Sigmoid colon (tissue), 7 donors: ENCODE results near the gene TNC. TPM values are rescaled to one million over a fixed set of nuclear protein-coding genes. Genes with fewer than 3 reads are reported as not detected.

Source experiments
- DNase-seq: peaks from one replicate; pipeline ENCODE4 v3.0.0-alpha.2; 2019
- H3K27ac ChIP-seq, 4 donors: fragments of 200-600 bp; sonication (generic); one replicate each; pipeline ENCODE4 v1.5.1; 2016 to 2019; ENCODE audit warnings: mild to moderate bottlenecking in 1 of 4
- H3K27me3 ChIP-seq, 3 donors: fragments of 200-600 bp; sonication (generic); one replicate each; pipeline ENCODE4 v1.5.1; 2019; ENCODE audit warnings: mild to moderate bottlenecking in 1 of 3
- H3K36me3 ChIP-seq, 4 donors: fragments of 200-600 bp; sonication (generic); one replicate each; pipeline ENCODE4 v1.5.1; 2016 to 2019
- H3K4me1 ChIP-seq, 4 donors: fragments of 200-600 bp; sonication (generic); one replicate each; pipeline ENCODE4 v1.5.1; 2017 to 2019
- H3K4me3 ChIP-seq, 4 donors: fragments of 200-600 bp; sonication (generic); one replicate each; pipeline ENCODE4 v1.5.1; 2017 to 2019; ENCODE audit warnings: mild to moderate bottlenecking in 2 of 4, moderate library complexity in 1 of 4
- H3K9me3 ChIP-seq, 4 donors: fragments of 200-600 bp in 3 of 4; sonication (generic) in 3 of 4; one replicate each; pipeline versions ENCODE4 v1.5.1 to v1.6.1; 2013 to 2019
- EP300 ChIP-seq, 4 donors: sonication (generic); formaldehyde crosslinking; IDR thresholded peaks; one replicate each; pipeline ENCODE4 v1.6.1; 2017; ENCODE audit warnings: antibody characterized with exemption in 4 of 4
- POLR2A ChIP-seq, 2 donors: fragments of 450-650 bp; IDR thresholded peaks; one replicate each; pipeline ENCODE4 v1.6.1; 2016; ENCODE audit warnings: antibody characterized with exemption in 2 of 2, mild to moderate bottlenecking in 2 of 2, moderate library complexity in 2 of 2
- POLR2AphosphoS5 ChIP-seq, 4 donors: sonication (generic); formaldehyde crosslinking; IDR thresholded peaks; one replicate each; pipeline ENCODE4 v1.6.1; 2017; ENCODE audit warnings: antibody characterized with exemption in 4 of 4
- whole genome bisulfite sequencing, 2 donors: extraction: QIAGEN DNeasy Blood & Tissue Kit; methylation state at CpG; one replicate each; pipeline ENCODE4 v1.1.7; 2013; 5-methylcytosine and 5-hydroxymethylcytosine counted together
- intact Hi-C: fragments of 100-400 bp; cut with DNase I; formaldehyde crosslinking; loops from one replicate; pipeline ENCODE4 v1.15.1; 2023
- polyA plus RNA-seq, 3 donors: library from polyadenylated mRNA; stranded (reverse); fragments of 200-250 nt; gene quantifications; one replicate each; pipeline ENCODE4 v1.2.3, GENCODE V29; 2013
- total RNA-seq, 4 donors: library from RNA; depleted of rRNA; stranded (reverse); fragments of >200 nt; gene quantifications; one replicate each; pipeline ENCODE4 v1.1.0, GENCODE V29; 2016
- TF ChIP-seq, protein P1 (sequence below), 4 experiments: fragments of 450-650 bp in 3 of 4; fragments of 200-600 bp in 1 of 4; IDR thresholded peaks; one replicate each; pipeline ENCODE4 v1.5.1; 2016 to 2019; ENCODE audit warnings: antibody characterized with exemption in 4 of 4, mild to moderate bottlenecking in 3 of 4, moderate library complexity in 2 of 4
- donor health status: healthy with polysubstance abuse.
- donor health status: Bipolar disorder and iron deficiency.
- donor health status: healthy.

TNC gene
- total and polyA plus RNA-seq, 7 donors: 0.69 to 742 (median 127) TPM

- Histone ChIP-seq H3K27me3 (no peaks in the 10 kb centered on the region), H3K36me3 (no peaks in the 10 kb centered on the region), H3K27ac (peak overlapping the region in 3 of 4 donors; percentile 18 to 85 (median 85)), H3K4me3 (no peak overlapping the region), H3K4me1 (peaks cover 0 to 50% (median 44%) of the 10 kb centered on the region in 4 donors), H3K9me3 (no peaks in the 10 kb centered on the region)
- no peak for DNase-seq
- TF ChIP-seq POLR2A (IDR thresholded peaks at IDR 0.05): no peak
- TF ChIP-seq POLR2AphosphoS5 (IDR thresholded peaks at IDR 0.05): no peak
- no peak for TF ChIP-seq EP300 (IDR thresholded peaks at IDR 0.05)
- TF ChIP-seq, protein P1, sequence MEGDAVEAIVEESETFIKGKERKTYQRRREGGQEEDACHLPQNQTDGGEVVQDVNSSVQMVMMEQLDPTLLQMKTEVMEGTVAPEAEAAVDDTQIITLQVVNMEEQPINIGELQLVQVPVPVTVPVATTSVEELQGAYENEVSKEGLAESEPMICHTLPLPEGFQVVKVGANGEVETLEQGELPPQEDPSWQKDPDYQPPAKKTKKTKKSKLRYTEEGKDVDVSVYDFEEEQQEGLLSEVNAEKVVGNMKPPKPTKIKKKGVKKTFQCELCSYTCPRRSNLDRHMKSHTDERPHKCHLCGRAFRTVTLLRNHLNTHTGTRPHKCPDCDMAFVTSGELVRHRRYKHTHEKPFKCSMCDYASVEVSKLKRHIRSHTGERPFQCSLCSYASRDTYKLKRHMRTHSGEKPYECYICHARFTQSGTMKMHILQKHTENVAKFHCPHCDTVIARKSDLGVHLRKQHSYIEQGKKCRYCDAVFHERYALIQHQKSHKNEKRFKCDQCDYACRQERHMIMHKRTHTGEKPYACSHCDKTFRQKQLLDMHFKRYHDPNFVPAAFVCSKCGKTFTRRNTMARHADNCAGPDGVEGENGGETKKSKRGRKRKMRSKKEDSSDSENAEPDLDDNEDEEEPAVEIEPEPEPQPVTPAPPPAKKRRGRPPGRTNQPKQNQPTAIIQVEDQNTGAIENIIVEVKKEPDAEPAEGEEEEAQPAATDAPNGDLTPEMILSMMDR (IDR thresholded peaks at IDR 0.05): no peak
- intact Hi-C loops: loop anchor here (5.0 to 10.0 kb wide), 2 partner anchors 110 to 368 kb away; no protein-coding TSS in a partner anchor
Observed at GRCh38 chr9:115154617-115155016, 36.7 kb upstream of the TNC start.

DNA sequence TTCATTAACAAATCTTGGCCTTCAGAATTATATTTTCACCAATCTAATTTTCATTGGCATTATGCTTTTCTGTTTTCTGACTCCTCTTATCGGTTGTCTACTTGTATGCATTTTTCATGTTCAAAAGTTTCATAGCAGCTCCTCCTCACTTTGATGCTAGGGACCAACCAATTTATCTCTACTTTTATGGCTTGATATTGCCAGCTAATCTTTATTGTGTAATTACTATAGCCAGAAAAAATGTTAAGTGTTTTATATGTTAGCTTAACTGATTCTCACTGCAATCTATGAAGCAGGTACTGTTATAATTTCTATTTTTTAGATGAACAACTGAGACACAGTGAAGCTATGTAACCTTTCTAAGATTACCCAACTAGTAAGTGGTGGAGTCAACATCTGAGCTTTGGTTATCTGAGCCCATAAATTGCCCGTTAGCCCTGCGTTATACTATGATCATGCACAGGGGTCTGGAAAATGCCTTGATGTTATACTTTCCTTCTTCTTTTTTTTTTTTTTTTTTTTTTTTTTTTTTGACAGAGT is 34.4 kb upstream of the TNC start:
- peak overlapping the region in 2 of 4 donors; percentile 85 to 90 for H3K27ac ChIP-seq

DNA sequence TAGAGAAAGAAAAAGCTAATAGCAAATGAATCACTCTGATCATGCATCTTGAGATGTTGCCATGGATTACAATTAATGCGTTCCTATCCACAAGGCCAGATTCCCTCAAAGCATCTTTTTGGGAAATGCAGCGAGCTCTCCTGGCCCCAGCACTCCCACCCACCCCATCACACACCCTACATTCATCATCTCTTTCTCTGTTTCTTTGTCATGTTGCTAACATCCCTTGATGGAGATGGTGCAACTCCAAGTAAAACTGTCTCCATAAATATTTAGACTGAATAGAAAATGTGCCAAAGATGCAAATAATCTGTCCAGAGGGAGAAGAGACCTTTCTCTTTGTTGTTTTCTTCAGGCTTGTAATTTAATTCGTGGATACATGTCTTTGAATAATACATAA is 30.8 kb upstream of the TNC start:
- DNase-seq: no peak
- peaks cover 0 to 50% (median 40%) of the 10 kb centered on the region in 4 donors for H3K4me1 ChIP-seq
- H3K36me3 ChIP-seq: no peaks in the 10 kb centered on the region
- intact Hi-C loops: loop anchor here (5.0 kb wide), 2 partner anchors 111 to 131 kb away; no protein-coding TSS in a partner anchor
- TF ChIP-seq POLR2AphosphoS5 (IDR thresholded peaks at IDR 0.05) (no peak), EP300 (IDR thresholded peaks at IDR 0.05) (no peak), POLR2A (IDR thresholded peaks at IDR 0.05) (no peak)
- TF ChIP-seq, protein P1 (IDR thresholded peaks at IDR 0.05): no peak
- no peak overlapping the region for H3K4me3 ChIP-seq
- no peaks in the 10 kb centered on the region for H3K27me3 ChIP-seq
- 49 to 64% methylated on average over 3 of the region's 3 CpGs for WGBS, 2 donors
- H3K9me3 ChIP-seq: no peaks in the 10 kb centered on the region
- peak overlapping the region in 3 of 4 donors; percentile 86 to 90 (median 89) for H3K27ac ChIP-seq

More for the DNA sequence above, 34.4 kb upstream of the TNC start:
- no peak overlapping the region for H3K4me3 ChIP-seq
- WGBS, 2 donors: 19 to 76% methylated on average over 3 of the region's 3 CpGs
- no peak for DNase-seq
- no peak for TF ChIP-seq POLR2AphosphoS5 (IDR thresholded peaks at IDR 0.05)
- TF ChIP-seq, protein P1 (IDR thresholded peaks at IDR 0.05): no peak
- no peak for TF ChIP-seq POLR2A (IDR thresholded peaks at IDR 0.05)
- no peak for TF ChIP-seq EP300 (IDR thresholded peaks at IDR 0.05)
- H3K27me3 ChIP-seq: no peaks in the 10 kb centered on the region
- peaks cover 0 to 46% (median 38%) of the 10 kb centered on the region in 4 donors for H3K4me1 ChIP-seq
- H3K36me3 ChIP-seq: no peaks in the 10 kb centered on the region
- intact Hi-C loops: loop anchor here (10.0 kb wide), 1 partner anchor 112 kb away; no protein-coding TSS in a partner anchor
- H3K9me3 ChIP-seq: no peaks in the 10 kb centered on the region

- TF ChIP-seq POLR2AphosphoS5 (IDR thresholded peaks at IDR 0.05) (peak; percentile 90 to 98 (median 97)), EP300 (IDR thresholded peaks at IDR 0.05) (peak; percentile 85 to 99 (median 98)), POLR2A (IDR thresholded peaks at IDR 0.05) (no peak)
- TF ChIP-seq, protein P1 (IDR thresholded peaks at IDR 0.05): no peak
- no peaks in the 10 kb centered on the region for H3K9me3 ChIP-seq
- 55 to 65% methylated on average over 4 of the region's 4 CpGs for WGBS, 2 donors
- no peaks in the 10 kb centered on the region for H3K36me3 ChIP-seq
- H3K4me1 ChIP-seq: peaks cover 0 to 42% (median 38%) of the 10 kb centered on the region in 4 donors
- intact Hi-C loops: loop anchor here (2.0 to 5.0 kb wide), 3 partner anchors 56 to 129 kb away; no protein-coding TSS in a partner anchor
- DNase-seq: peak; percentile 87
- no peaks in the 10 kb centered on the region for H3K27me3 ChIP-seq
- peak overlapping the region; percentile 85 to 90 (median 88) for H3K27ac ChIP-seq
- no peak overlapping the region for H3K4me3 ChIP-seq
Observed at GRCh38 chr9:115146581-115147021, 28.6 kb upstream of the TNC start.
